ENCODE measurements around the gene PHYKPL. TPM values are rescaled to one million over a fixed set of nuclear protein-coding genes. Genes with fewer than 3 reads are reported as not detected.

Gene PHYKPL
- total and polyA plus RNA-seq, 2 of the 8 experiments (the other 6 are each of a cell fraction or from before 2014, with no cell fraction given), result 25.1 to 32.1 TPM

GRCh38 chr5:178250263-178250662, 17.7 kb upstream of the PHYKPL start:
- Histone ChIP-seq H3K4me2 (ENCODE audit: insufficient read depth in 1 of 2, low read depth in 2 of 2, low read length in 2 of 2) (no peak overlapping the region), H3K18ac (ENCODE audit: extremely low read depth, low read length) (no peak overlapping the region), H3K4ac (replicated peaks; ENCODE audit: insufficient read length, low read depth, low read length) (no peak overlapping the region), H2BK5ac (ENCODE audit: low read depth, low read length) (no peak overlapping the region), H2BK12ac (ENCODE audit: low read depth, low read length) (no peak overlapping the region), H4K20me1 (replicated peaks in 1 of 2; ENCODE audit: control insufficient read depth in 1 of 2, insufficient read depth in 2 of 2, low read length in 2 of 2) (peaks cover 0 to 2% of the 10 kb centered on the region in 2 experiments), H3K23ac (ENCODE audit: insufficient read length) (no peak overlapping the region), H3K56ac (replicated peaks; ENCODE audit: insufficient read length, low read depth, low read length) (no peak overlapping the region), H3K79me2 (ENCODE audit: control insufficient read depth in 1 of 2, insufficient read depth in 2 of 2, low read length in 2 of 2) (no peaks in the 10 kb centered on the region), H4K5ac (ENCODE audit: insufficient read length, low read depth, low read length) (no peak overlapping the region), H3K4me1 (replicated peaks in 1 of 4; ENCODE audit: control insufficient read depth in 3 of 4, insufficient read depth in 4 of 4, low read length in 3 of 4) (peaks cover 0 to 5% (median under 1%) of the 10 kb centered on the region in 4 experiments; a peak in 4 of 7 replicates), H2BK20ac (ENCODE audit: low read length) (no peak overlapping the region), H4K91ac (replicated peaks; ENCODE audit: insufficient read length, low read length) (no peak overlapping the region), H3K27me3 (replicated peaks in 1 of 4; ENCODE audit: control insufficient read depth in 3 of 4, extremely low read depth in 1 of 4, insufficient read depth in 3 of 4, low read length in 3 of 4) (no peaks in the 10 kb centered on the region; a peak in 2 of 7 replicates), H3K9me3 (ENCODE audit: insufficient read depth in 2 of 2, low read depth in 1 of 2, low read length in 1 of 2) (no peaks in the 10 kb centered on the region), H3K4me3 (ENCODE audit: extremely low read depth in 1 of 4, insufficient read depth in 2 of 4, low read depth in 3 of 4, low read length in 4 of 4) (no peak overlapping the region), H3K79me1 (ENCODE audit: low read depth, low read length) (no peaks in the 10 kb centered on the region), H3K9ac (replicated peaks in 1 of 4; ENCODE audit: extremely low read depth in 1 of 4, low read depth in 3 of 4, low read length in 3 of 4) (no peak overlapping the region), H2BK15ac (ENCODE audit: low read length) (no peak overlapping the region), H4K8ac (ENCODE audit: extremely low read depth, insufficient read depth, low read length) (no peak overlapping the region), H3K36me3 (ENCODE audit: control insufficient read depth in 2 of 4, insufficient read depth in 4 of 4, low read length in 3 of 4) (no peaks in the 10 kb centered on the region), H3K14ac (ENCODE audit: insufficient read length) (no peak overlapping the region), H3K27ac (ENCODE audit: low read depth, low read length) (no peak overlapping the region), H2AFZ (ENCODE audit: low read length) (no peak overlapping the region), H2BK120ac (replicated peaks; ENCODE audit: low read depth, low read length) (no peak overlapping the region), H2AK5ac (ENCODE audit: low read depth, low read length) (no peak overlapping the region), H3K23me2 (ENCODE audit: low read depth, low read length) (peaks cover 3% of the 10 kb centered on the region; the same call in 1 of the 2 replicates)
- POLR2A ChIA-PET (ENCODE audit: partially characterized antibody), result interaction anchor here (0.7 kb wide), 1 partner anchor 422 kb away, joined by 3 read pairs; no protein-coding TSS in a partner anchor
- no peak for TF ChIP-seq TAF1 (IDR thresholded peaks at IDR 0.05; ENCODE audit: low read depth, low read length)
- TF ChIP-seq POLR2A (IDR thresholded peaks at IDR 0.05; ENCODE audit: control extremely low read depth in 1 of 2, low read depth in 2 of 2, low read length in 2 of 2), result no peak
- no peak for TF ChIP-seq RNF2 (IDR thresholded peaks at IDR 0.05; ENCODE audit: borderline replicate concordance, low read depth, low read length, missing control alignments, poor library complexity, severe bottlenecking)
- no peak for TF ChIP-seq ZNF274 (IDR thresholded peaks at IDR 0.05; ENCODE audit: borderline replicate concordance, extremely low read depth, low read length)
- TF ChIP-seq, protein P1, sequence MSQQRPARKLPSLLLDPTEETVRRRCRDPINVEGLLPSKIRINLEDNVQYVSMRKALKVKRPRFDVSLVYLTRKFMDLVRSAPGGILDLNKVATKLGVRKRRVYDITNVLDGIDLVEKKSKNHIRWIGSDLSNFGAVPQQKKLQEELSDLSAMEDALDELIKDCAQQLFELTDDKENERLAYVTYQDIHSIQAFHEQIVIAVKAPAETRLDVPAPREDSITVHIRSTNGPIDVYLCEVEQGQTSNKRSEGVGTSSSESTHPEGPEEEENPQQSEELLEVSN (IDR thresholded peaks at IDR 0.05), result no peak
- no peak for TF ChIP-seq BRCA1 (IDR thresholded peaks at IDR 0.05; ENCODE audit: low read depth, low read length)
- no peak for TF ChIP-seq SIN3A (conservative IDR thresholded peaks at IDR 0.05 in 1 of 2, IDR thresholded peaks at IDR 0.05 in 1 of 2; ENCODE audit: low read depth in 1 of 2, low read length in 2 of 2)
- no peak for TF ChIP-seq CHD1 (IDR thresholded peaks at IDR 0.05; ENCODE audit: low read depth, low read length)
- DNase-seq (ENCODE audit: low read depth in 1 of 2, low spot score in 2 of 2), result no peak
- 96% methylated on average over 6 of the region's 6 CpGs; no CpG with 5 or more reads in 1 of the 2 experiments for WGBS, 2 experiments (ENCODE audit: extremely low coverage in 1 of 2, insufficient coverage in 1 of 2, insufficient read length in 1 of 2, insufficient replicate concordance in 2 of 2, low coverage in 1 of 2, low lambda C conversion rate in 2 of 2, missing lambda C conversion rate in 1 of 2)
- FAIRE-seq, result no peak
- CTCF ChIA-PET (ENCODE audit: partially characterized antibody), result interaction anchor here (1.0 to 4.7 kb wide), 4 partner anchors 16 to 341 kb away, joined by 3 to 20 read pairs (median 5); no protein-coding TSS in a partner anchor
